HepG2 (cell line): ENCODE results near the gene TMEM151A. TPM values are rescaled to one million over a fixed set of nuclear protein-coding genes. Genes with fewer than 3 reads are reported as not detected.

ENCODE experiments used
- AHR ChIP-seq: IDR thresholded peaks from 2 replicates; pipeline ENCODE4 v1.6.1; 2018; ENCODE audit warnings: missing genetic modification reagents, missing compliant biosample characterization
- CEBPB ChIP-seq: IDR thresholded peaks from 2 replicates; pipeline ENCODE4 v1.6.1; 2011; ENCODE audit warnings: low read depth, low read length, improper control_type of control experiment, borderline replicate concordance
- CREB1 ChIP-seq, 2 experiments: fragments of 450-650 bp in 1 of 2; IDR thresholded peaks; 2 replicates each; pipeline ENCODE4 v1.6.1; 2016 to 2017; ENCODE audit warnings: control low read depth in 1 of 2, mild to moderate bottlenecking in 1 of 2, missing compliant biosample characterization in 1 of 2, missing genetic modification characterization in 1 of 2
- GABPA ChIP-seq, 2 experiments: IDR thresholded peaks; 2 replicates each; pipeline ENCODE4 v1.6.1; 2011 to 2016; ENCODE audit warnings: low read depth in 2 of 2, low read length in 1 of 2, missing biosample characterization in 1 of 2, missing genetic modification characterization in 1 of 2
- GABPB1 ChIP-seq: IDR thresholded peaks from 2 replicates; pipeline ENCODE4 v1.6.1; 2016; ENCODE audit warnings: mild to moderate bottlenecking, missing genetic modification reagents, moderate library complexity, missing compliant biosample characterization
- KDM5A ChIP-seq: fragments of 200-600 bp; sonication (generic); IDR thresholded peaks from 2 replicates; pipeline ENCODE4 v1.7.0; 2018; ENCODE audit warnings: antibody characterized with exemption, mild to moderate bottlenecking, low read length, borderline replicate concordance
- KLF6 ChIP-seq: IDR thresholded peaks from 2 replicates; pipeline ENCODE4 v1.8.0; 2016; ENCODE audit warnings: missing biosample characterization, missing genetic modification reagents
- NFYC ChIP-seq: IDR thresholded peaks from 2 replicates; pipeline ENCODE4 v1.6.1; 2016; ENCODE audit warnings: missing genetic modification reagents, missing compliant biosample characterization
- TEAD2 ChIP-seq: sonication (generic); formaldehyde crosslinking; IDR thresholded peaks from 2 replicates; pipeline ENCODE4 v1.9.0; 2021; ENCODE audit warnings: missing genetic modification reagents
- ZBTB7B ChIP-seq: sonication (generic); formaldehyde crosslinking; IDR thresholded peaks from 2 replicates; pipeline ENCODE4 v1.4.0; 2020; ENCODE audit warnings: missing genetic modification reagents
- ZFX ChIP-seq: sonication (generic); formaldehyde crosslinking; IDR thresholded peaks from 2 replicates; pipeline ENCODE4 v1.4.0; 2020; ENCODE audit warnings: mild to moderate bottlenecking, low read depth, missing genetic modification reagents, moderate library complexity
- ZNF572 ChIP-seq: sonication (generic); formaldehyde crosslinking; IDR thresholded peaks from 2 replicates; pipeline ENCODE4 v1.5.1; 2020; ENCODE audit warnings: mild to moderate bottlenecking, missing genetic modification reagents
- ZNF619 ChIP-seq: sonication (generic); formaldehyde crosslinking; IDR thresholded peaks from 2 replicates; pipeline ENCODE4 v1.4.0; 2020; ENCODE audit warnings: mild to moderate bottlenecking, missing genetic modification reagents
- ZNF674 ChIP-seq: sonication (generic); formaldehyde crosslinking; IDR thresholded peaks from 2 replicates; pipeline ENCODE4 v1.5.0; 2020; ENCODE audit warnings: low read depth, mild to moderate bottlenecking, missing genetic modification reagents
- polyA plus RNA-seq, 8 experiments: library from polyadenylated mRNA; depleted of rRNA in 3 of 8; stranded (reverse) in 7 of 8; unstranded in 1 of 8; fragments of >200 nt; fragmentation: Illumina TruSeq in 4 of 8; extraction: Trizol in 4 of 8; gene quantifications; 2 replicates each; pipeline versions ENCODE4 v1.2.1 to v1.2.3, GENCODE V29; 2011 to 2016; ENCODE audit warnings: low read depth in 4 of 8, missing spikeins in 1 of 8, mixed read lengths in 1 of 8; ENCODE audit not compliant: insufficient read depth in 1 of 8
- total RNA-seq, 5 experiments: library from RNA; depleted of rRNA; stranded (reverse); fragments of >200 nt; fragmentation: Illumina TruSeq; extraction: Trizol; gene quantifications; 2 replicates each; pipeline ENCODE4 v1.2.3, GENCODE V29; 2016; ENCODE audit warnings: low read depth in 1 of 5
- TF ChIP-seq, protein P1 (sequence below): IDR thresholded peaks from 2 replicates; pipeline ENCODE4 v1.6.1; 2016; ENCODE audit warnings: missing biosample characterization, missing genetic modification reagents, low read depth
- TF ChIP-seq, protein P2 (sequence below): IDR thresholded peaks from 2 replicates; pipeline ENCODE4 v1.6.1; 2018; ENCODE audit warnings: missing genetic modification reagents
- TF ChIP-seq, protein P3 (sequence below): sonication (generic); formaldehyde crosslinking; conservative IDR thresholded peaks from 2 replicates; pipeline ENCODE4 v1.4.0; 2020; ENCODE audit warnings: mild to moderate bottlenecking, missing genetic modification reagents, moderate library complexity
- TF ChIP-seq, protein P4 (sequence below): sonication (generic); formaldehyde crosslinking; IDR thresholded peaks from 2 replicates; pipeline ENCODE4 v1.4.0; 2020; ENCODE audit warnings: mild to moderate bottlenecking, low read depth, missing genetic modification reagents
- TF ChIP-seq, protein P5 (sequence below): IDR thresholded peaks from 2 replicates; pipeline ENCODE4 v1.6.1; 2016; ENCODE audit warnings: mild to moderate bottlenecking, missing biosample characterization, missing genetic modification reagents

Gene TMEM151A
- total and polyA plus RNA-seq, 2 of the 13 experiments (the other 11 are each of a cell fraction or from before 2014, with no cell fraction given), result 0.18 to 0.33 TPM

DNA sequence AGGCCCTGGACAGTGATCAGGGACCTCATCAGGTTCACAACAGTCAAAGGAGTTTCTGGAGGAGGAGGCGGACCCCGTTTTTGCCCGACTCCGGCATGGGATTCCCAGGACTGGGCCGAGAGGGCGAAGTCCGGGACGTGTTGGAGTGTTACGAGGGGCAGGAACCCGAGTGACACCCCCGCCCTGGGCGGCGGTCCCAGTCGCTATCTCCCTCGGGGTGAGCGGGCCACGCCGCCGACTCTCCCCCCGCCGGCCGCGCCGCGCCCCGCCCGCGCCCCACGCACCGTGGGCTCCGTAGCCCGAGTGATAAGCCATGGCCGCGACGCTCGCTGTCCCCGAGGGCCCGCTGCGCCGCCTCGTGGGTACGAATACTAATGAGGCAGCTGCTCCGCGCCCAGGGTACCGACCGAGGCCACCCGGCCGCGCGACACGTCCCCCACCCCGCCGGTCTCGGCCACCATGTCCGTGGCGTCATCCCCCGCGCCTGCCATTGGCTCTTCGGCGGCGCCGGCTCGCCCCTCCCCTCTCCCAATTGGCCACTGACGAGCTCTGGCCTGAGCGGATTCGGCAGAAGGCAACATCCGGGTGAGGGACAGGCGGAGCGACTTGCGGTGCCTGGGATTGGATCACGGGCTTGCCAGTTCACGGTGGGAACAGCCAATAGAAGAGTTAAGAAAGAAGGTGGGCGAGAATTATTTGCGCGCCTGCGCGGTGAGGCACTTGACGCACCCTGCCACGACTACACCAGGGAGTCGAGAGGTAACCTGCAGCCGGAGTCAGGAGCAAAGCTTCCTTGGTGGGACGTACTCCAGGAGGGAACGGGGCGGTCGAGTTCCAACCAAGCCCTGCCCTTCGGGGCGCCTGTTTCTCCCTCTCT is 2.8 kb upstream of the TMEM151A start, which contains the start of gene YIF1A (continued):
- TF ChIP-seq GABPB1 (CRISPR knock-in tag), result peak; percentile 96
- TF ChIP-seq KDM5A, result peak; percentile 37; the same call in 1 of the 2 replicates
- TF ChIP-seq, protein P1, sequence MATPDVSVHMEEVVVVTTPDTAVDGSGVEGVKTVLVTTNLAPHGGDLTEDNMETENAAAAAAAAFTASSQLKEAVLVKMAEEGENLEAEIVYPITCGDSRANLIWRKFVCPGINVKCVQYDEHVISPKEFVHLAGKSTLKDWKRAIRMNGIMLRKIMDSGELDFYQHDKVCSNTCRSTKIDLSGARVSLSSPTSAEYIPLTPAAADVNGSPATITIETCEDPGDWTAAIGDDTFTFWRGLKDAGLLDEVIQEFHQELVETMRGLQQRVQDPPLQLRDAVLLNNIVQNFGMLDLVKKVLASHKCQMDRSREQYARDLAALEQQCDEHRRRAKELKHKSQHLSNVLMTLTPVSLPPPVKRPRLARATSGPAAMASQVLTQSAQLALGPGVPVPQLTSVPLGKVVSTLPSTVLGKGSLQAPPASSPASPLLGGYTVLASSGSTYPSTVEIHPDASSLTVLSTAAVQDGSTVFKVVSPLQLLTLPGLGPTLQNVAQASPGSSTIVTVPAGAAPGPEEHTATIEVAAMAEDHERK (CRISPR knock-in tag), result peak; percentile 50; the same call in 1 of the 2 replicates
- TF ChIP-seq NFYC (CRISPR knock-in tag), result peak; percentile 100
- TF ChIP-seq ZNF619 (CRISPR knock-in tag), result peak; percentile 87; the same call in 1 of the 2 replicates
- TF ChIP-seq GABPA (IDR thresholded peaks at IDR 0.05; ENCODE audit: low read depth, low read length), result no peak
- peak; percentile 90 for TF ChIP-seq GABPA (CRISPR knock-in tag; IDR thresholded peaks at IDR 0.05; ENCODE audit: low read depth)
- peak; percentile 3; the same call in 1 of the 2 replicates for TF ChIP-seq CEBPB
- peak; percentile 77 for TF ChIP-seq AHR (CRISPR knock-in tag)
- TF ChIP-seq, protein P2, sequence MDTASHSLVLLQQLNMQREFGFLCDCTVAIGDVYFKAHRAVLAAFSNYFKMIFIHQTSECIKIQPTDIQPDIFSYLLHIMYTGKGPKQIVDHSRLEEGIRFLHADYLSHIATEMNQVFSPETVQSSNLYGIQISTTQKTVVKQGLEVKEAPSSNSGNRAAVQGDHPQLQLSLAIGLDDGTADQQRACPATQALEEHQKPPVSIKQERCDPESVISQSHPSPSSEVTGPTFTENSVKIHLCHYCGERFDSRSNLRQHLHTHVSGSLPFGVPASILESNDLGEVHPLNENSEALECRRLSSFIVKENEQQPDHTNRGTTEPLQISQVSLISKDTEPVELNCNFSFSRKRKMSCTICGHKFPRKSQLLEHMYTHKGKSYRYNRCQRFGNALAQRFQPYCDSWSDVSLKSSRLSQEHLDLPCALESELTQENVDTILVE (CRISPR knock-in tag), result peak; percentile 55; the same call in 1 of the 2 replicates
- no peak for TF ChIP-seq ZNF572
- peak; percentile 89 for TF ChIP-seq CREB1 (IDR thresholded peaks at IDR 0.05)
- peak; percentile 88 for TF ChIP-seq CREB1 (CRISPR knock-in tag; IDR thresholded peaks at IDR 0.05)
- TF ChIP-seq ZNF674, result no peak
- TF ChIP-seq KLF6 (CRISPR knock-in tag), result peak; percentile 21; the same call in 1 of the 2 replicates
- TF ChIP-seq, protein P3, sequence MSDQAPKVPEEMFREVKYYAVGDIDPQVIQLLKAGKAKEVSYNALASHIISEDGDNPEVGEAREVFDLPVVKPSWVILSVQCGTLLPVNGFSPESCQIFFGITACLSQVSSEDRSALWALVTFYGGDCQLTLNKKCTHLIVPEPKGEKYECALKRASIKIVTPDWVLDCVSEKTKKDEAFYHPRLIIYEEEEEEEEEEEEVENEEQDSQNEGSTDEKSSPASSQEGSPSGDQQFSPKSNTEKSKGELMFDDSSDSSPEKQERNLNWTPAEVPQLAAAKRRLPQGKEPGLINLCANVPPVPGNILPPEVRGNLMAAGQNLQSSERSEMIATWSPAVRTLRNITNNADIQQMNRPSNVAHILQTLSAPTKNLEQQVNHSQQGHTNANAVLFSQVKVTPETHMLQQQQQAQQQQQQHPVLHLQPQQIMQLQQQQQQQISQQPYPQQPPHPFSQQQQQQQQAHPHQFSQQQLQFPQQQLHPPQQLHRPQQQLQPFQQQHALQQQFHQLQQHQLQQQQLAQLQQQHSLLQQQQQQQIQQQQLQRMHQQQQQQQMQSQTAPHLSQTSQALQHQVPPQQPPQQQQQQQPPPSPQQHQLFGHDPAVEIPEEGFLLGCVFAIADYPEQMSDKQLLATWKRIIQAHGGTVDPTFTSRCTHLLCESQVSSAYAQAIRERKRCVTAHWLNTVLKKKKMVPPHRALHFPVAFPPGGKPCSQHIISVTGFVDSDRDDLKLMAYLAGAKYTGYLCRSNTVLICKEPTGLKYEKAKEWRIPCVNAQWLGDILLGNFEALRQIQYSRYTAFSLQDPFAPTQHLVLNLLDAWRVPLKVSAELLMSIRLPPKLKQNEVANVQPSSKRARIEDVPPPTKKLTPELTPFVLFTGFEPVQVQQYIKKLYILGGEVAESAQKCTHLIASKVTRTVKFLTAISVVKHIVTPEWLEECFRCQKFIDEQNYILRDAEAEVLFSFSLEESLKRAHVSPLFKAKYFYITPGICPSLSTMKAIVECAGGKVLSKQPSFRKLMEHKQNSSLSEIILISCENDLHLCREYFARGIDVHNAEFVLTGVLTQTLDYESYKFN (CRISPR knock-in tag), result peak; percentile 30; the same call in 1 of the 2 replicates
- peak; percentile 56; the same call in 1 of the 2 replicates for TF ChIP-seq ZBTB7B (CRISPR knock-in tag)
- TF ChIP-seq, protein P4, sequence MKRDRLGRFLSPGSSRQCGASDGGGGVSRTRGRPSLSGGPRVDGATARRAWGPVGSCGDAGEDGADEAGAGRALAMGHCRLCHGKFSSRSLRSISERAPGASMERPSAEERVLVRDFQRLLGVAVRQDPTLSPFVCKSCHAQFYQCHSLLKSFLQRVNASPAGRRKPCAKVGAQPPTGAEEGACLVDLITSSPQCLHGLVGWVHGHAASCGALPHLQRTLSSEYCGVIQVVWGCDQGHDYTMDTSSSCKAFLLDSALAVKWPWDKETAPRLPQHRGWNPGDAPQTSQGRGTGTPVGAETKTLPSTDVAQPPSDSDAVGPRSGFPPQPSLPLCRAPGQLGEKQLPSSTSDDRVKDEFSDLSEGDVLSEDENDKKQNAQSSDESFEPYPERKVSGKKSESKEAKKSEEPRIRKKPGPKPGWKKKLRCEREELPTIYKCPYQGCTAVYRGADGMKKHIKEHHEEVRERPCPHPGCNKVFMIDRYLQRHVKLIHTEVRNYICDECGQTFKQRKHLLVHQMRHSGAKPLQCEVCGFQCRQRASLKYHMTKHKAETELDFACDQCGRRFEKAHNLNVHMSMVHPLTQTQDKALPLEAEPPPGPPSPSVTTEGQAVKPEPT (CRISPR knock-in tag), result 0 out of 2 replicates have a peak, but pooled peaks have one; percentile 55
- TF ChIP-seq, protein P5, sequence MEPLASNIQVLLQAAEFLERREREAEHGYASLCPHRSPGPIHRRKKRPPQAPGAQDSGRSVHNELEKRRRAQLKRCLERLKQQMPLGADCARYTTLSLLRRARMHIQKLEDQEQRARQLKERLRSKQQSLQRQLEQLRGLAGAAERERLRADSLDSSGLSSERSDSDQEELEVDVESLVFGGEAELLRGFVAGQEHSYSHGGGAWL, result peak; percentile 39; the same call in 1 of the 2 replicates
- TF ChIP-seq ZFX, result peak; percentile 87
- no peak for TF ChIP-seq TEAD2 (CRISPR knock-in tag)
